HG03354 (cell line): Measurements from ENCODE around the gene EDEM2.
"Not testable (repeated sequence)": the region's sequence is repeated elsewhere in the genome, so short reads cannot be mapped to it uniquely, and the experiment has no call there.

Experiments used
- ATAC-seq: cut with Tn5 transposase; IDR thresholded peaks from one replicate; pipeline ENCODE4 v1.9.1; 2021; ENCODE audit warnings: mild to moderate bottlenecking; ENCODE audit not compliant: unreplicated experiment, poor library complexity, severe bottlenecking

EDEM2 gene

DNA sequence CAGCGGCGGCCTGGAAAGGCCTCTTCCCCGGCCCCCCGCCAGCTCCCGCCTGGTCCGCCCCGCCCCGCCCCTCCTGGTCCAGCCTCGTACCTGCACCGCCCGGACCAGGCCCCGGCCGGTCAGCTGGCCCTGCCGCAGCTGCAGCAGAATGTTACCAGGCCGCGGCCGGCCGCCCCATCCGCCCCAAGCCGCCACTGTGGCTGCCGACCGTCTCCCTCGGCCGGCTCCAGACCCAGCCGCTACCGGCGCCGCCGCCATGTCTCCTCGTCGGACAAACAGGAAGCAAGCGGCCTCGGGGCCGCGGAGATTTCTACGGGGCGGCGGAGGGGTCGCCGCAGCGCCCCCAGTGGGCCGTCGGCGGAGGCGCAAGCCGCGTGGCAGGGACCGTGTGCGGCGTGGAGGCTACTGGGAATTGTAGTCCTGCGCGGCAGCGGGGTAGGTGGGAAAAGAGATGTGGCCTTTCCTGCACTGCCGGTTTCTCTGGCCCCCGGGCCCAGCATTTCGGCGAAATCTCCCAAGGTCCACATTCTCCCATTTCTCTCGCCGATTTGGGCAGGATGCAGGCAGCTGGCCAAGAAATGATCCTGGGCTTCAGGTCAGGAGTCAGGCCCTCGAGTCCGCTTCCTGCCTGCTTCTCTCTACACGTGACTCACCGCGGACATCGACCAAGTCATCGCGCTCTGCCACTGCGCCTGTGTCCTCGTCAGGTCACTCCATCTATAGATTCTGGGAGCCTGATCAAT lies 54.4 kb downstream of the EDEM2 start, which contains the start of gene TRPC4AP:
TSS of gene TRPC4AP (minus strand) at position 284 of the 743 bp plus-strand sequence. CDS start at position 258, 26 bp downstream.
- peak; percentile 95 for ATAC-seq

DNA sequence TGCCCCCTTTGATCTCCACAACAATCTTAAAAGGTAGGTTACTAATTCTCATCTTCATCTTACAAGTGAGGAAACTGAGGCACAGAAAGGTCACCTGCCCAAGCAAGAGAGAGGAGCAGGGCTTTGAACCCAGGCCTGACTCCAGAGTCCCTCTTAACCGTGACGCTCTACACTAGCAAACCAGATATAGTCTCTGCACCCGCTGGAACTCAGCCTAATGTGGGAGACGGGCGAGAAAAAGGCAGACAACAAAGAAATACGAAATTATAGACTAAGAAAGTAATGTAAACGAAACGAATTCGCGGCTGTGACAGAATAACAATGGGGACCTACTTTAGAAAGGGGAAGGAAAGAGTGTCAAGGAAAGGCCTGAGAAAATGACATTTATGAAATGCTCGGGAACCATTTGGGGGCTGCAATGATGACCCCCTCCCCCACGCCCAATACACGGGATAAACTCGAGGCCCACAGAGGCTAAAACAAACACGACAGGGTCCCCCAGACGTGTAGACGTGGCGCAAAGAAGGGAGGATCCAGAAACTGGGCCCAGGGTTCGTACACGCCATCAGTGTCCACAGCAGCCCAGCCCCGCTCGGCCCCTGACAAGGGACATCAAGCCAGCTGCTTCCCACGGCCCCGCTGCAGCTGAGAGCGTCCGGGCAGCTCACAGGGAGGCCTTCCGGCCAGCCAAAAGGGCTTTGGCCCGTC lies 55.2 kb downstream of the EDEM2 start:
- ATAC-seq, result peak; percentile 19

DNA sequence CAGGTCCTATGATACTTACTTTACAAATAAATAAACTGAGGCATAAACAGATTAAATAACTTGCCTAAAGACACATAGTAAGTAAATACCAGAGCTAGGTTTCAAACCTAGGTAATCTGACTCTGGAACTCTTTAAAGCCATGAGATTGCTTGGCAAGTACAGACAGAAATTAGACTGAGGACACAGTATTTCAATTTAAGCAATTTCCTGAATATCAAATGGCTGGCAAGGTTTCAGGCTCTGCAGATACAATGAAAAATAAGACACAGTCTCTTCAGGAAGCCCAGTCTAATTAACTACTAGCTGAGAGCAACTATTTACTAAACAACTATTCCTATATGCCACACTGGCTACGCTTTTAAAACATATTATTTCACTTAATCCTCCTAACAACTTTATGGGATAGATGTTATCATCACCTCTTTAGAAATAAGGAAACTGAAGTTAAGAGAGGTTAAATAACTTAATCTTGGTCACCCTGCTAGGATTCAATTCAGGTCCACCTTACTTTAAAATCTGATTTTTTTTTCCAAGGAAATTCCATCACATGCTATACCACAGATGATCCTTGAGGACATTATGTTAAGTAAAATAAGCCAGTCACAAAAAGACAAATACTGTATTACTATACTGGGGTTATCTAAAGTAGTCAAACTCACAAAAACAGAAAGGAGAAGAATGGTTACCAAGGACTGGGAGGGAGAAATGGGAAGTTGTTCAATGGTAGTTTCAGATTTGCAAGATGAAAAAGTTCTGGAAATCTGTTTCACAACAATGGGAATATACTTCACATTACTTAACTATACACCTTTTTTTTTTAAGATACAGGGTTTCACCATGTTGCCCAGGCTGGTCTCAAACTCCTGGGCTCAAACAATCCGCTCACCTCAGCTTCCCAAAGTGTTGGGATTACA lies 58.6 kb downstream of the EDEM2 start:
- no peak for ATAC-seq

DNA sequence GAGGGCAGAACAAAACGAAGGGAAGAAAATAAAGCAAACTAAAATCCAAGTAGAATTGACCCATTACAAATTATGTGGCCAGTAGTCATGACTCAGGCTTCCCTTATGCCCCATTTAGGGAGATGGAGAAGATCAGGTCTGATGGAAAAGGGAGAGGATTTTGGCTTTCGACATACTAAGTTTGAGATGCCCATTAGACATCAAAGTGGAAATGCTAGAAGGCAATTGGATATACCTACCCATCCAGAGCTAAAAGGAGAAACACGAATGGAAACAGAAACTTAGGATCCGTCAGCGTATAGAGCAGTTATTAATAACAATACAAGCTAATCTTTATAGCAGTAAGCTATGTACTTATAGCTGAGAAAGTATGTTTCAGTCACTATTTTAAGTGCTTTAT lies 59.3 kb downstream of the EDEM2 start:
- ATAC-seq, result no peak

DNA sequence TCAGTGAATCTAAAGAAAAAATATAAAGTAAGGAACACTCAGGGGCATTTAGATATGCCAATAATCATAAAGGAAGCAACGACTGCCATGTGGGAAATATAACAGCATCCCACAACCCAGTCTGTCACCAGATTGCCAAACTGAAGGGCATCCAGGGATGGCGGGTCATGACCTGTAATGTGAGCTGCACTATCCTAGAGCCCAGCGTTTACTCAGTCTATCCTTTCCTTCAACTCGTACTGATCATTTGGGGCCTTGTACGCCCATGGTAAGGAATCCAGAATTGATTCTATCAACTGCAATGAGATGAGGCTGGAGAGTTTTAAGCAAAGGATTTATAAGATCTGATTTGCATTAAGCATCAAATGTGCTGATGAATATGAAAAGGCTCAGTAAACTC lies 59.8 kb downstream of the EDEM2 start:
- ATAC-seq, result no peak

DNA sequence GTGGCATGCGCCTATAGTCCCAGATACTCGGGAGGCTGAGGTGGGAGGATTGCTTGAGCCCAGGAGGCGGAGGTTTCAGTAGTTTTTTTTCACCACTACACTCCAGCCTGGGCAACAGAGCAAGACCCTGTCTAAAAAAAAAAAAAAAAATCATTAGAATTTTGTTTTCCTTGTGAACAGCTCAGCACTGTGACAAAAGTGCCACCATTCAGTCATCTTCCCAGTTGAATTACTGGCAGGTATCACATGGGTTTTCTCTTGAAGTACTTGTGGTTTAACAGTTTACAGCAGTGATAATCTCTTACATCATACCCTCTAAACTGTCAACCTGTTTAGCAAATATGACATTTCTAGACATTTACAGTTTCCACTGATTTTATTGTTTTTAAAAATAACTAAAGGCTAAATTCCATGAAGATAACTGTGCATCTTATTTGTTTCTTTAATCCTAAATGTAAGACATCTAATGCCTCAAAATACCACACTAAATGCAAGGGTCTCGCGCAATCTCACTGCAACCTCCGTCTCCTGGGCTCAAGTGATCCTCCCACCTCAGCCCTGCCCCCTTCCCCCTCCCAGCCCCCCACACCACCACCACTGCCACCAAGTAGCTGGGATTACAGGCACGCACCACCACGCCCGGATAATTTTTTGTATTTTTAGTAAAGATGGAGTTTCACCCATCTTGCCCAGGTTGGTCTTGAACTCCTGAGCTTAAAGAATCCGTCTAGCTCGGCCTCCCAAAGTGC lies 61.5 kb downstream of the EDEM2 start:
- ATAC-seq, result no peak

DNA sequence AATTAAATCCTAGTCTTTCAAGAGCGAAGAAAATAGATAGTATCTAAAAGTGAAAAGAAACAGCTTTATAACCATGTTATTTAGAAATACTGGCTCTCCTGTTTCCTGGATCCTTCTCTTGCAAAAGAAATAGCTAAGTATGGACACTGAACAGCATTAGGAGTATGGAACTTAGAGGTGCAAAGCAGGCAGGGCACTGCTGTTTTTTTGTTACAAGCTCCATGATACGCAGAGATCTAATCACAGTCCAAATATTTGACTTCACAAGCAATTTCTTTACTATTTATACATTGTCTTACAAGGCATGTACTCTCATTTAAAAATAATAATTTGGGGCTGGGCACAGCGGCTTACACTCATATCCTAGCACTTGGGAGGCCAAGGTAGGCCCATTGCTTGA lies 62.1 kb downstream of the EDEM2 start:
- no peak for ATAC-seq

DNA sequence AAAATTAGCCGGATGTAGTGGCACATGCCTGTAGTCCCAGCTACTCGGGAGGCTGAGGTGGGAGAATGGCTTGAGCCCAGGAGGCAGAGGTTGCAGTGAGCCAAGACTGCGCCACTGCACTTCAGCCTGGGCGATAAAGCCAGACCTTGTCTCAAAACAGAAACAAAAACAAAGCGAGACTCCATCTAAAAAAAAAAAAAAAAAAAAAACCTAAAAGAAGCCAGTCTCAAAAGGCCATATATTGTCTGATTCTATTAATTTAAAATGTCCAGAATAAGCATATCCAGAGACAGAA lies 66.8 kb downstream of the EDEM2 start:
- ATAC-seq, result not testable (repeated sequence)

DNA sequence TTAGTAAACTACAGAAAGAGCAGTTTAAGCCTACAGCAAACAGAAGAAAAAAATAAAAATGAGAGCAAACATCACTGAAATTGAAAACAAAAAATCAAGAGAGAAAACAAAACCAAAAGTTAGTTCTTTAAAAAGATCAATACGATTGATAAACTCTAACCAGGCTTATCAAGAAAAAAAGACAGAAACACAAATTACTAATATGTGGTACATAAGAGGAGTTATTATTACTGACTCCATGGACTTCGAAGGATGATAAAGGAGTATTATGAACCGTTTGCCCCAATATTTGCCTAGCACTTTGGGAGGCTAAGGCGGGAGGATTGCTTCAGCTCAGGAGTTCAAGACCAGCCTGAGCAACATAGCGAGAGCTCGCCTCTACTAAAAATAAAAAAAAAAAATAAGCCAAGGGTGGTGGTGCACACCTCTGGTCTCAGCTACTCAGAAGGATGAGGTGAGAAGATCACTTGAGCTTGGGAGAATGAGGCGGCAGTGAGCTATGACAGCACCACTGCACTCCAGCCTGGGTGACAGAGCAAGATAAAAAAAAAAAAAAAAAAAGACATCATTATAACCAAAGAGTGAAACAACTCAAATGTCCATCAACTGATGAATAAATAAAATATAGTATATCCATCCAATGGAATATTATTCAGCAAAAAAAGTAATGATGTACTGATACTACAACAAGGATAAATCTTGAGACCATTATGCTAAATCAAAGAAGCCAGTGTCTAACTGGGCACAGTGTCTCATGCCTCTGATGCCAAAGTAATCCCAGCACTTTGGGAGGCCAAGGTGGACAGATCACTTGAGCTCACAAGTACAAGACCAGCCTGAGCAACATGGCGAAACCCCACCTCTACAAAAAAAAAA lies 67.4 kb downstream of the EDEM2 start:
- ATAC-seq, result no peak

DNA sequence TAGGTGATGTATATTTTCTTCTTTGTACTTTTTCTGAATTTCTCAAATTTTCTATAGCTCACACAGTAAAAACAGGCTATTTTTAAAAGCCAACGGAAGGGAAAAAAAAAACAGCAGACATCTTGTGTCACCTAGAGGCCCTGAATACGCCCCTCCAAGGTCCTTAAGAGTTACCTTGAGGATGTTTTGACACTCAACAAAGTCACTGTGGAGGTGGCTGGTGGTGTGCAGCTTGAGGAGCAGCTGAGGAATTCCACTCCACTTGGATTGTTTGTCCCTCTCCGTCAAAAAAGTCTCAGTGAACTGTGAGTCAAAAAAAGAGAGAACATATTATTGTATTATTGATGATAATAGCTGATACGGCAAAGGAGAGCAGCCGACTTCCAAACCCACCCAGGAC lies 69.3 kb downstream of the EDEM2 start:
- no peak for ATAC-seq

DNA sequence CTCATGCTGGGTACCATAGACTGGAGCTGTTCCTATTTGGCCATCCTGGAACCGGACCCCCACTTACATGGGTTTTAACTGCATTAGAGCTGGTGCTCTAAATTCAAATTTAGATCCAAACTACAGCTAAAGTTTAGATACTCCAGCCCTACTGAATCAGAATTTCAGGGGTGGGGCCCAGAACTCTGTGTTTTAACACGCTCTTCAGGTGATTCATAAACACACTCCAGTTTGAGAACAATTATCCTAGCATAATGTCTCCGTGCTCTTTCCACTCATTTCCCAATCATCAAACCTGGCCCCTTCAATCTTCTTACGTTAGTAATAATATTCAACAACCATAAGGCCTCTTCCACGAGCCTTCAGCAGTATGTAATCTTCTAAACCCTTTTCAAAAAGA lies 69.8 kb downstream of the EDEM2 start:
- no peak for ATAC-seq

DNA sequence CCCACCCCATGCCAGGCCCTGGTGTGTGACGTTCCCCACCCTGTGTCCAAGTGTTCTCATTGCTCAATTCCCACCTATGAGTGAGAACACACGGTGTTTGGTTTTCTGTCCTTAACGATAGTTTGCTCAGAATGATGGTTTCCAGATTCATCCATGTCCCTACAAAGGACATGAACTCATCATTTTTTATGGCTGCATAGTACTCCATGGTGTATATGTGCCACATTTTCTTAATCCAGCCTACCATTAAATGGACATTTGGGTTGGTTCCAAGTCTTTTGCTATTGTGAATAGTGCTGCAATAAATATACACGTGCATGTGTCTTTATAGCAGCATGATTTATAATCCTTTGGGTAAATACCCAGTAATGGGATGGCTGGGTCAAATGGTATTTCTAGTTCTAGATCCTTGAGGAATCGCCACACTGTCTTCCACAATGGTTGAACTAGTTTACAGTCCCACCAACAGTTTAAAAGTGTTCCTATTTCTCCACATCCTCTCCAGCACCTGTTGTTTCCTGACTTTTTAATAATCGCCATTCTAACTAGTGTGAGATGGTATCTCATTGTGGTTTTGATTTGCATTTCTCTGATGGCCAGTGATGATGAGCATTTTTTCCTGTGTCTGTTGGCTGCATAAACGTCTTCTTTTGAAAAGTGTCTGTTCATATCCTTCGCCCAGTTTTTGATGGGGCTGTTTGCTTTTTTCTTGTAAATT lies 75.5 kb downstream of the EDEM2 start:
- ATAC-seq, result not testable (repeated sequence)

DNA sequence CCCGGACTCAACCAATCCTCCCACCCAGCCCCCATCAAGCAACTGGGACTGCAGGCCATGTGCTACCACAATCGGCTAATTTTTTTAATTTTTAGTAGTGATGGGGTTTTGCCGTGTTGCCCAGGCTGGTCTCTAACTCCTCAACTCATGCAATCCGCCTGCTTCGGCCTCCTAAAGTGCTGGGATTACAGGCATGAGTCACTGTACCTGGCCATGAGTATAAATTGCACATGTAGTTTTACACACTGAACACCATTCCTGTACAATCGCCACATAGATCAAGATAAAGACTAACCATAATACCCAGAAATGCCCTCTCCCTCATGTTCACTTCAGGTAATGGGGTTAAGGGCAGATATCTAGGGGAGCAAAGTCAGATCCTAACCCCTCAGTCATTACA lies 80.9 kb downstream of the EDEM2 start:
- ATAC-seq, result no peak
